K562 (cell line): Measurements from ENCODE around the gene GLYATL1. TPM values are rescaled to one million over a fixed set of nuclear protein-coding genes. Genes with fewer than 3 reads are reported as not detected.

Experiments
- ATAC-seq: fragments of 200-7000 bp; cut with Tn5 transposase; 3 replicates; pipeline ENCODE4 v1.9.1; 2020; ENCODE audit warnings: moderate library complexity
- BruUV-seq: library from RNA; stranded (reverse); fragments of 400-500 nt; replicated peaks from 2 replicates; lab custom pipeline; 2021; lab: Mats Ljungman, UMichigan
- CTCF ChIA-PET: fragments of 300-600 bp; formaldehyde crosslinking; extraction: SDS; loops from one replicate; lab custom pipeline; 2021; ENCODE audit warnings: low intra/inter-chr PET ratio; lab: Yijun Ruan, JAX
- POLR2A ChIA-PET: fragments of 300-600, 350-650 bp; sonication (Branson Sonifier 250); formaldehyde crosslinking; extraction: SDS; loops from one replicate; lab custom pipeline; 2021; ENCODE audit warnings: antibody characterized with exemption, inconsistent platforms; lab: Yijun Ruan, JAX
- DNase-seq, 4 experiments: peaks; one replicate each; pipeline versions ENCODE4 v3.0.0 to v3.0.0-alpha.2; 2011 to 2018; ENCODE audit warnings: low spot score in 3 of 4, mixed read lengths in 3 of 4; ENCODE audit errors: extremely low read depth in 1 of 4
- FAIRE-seq: peaks from 2 replicates; lab custom pipeline; 2011; peaks lifted over from hg19 to GRCh38; lab: Jason Lieb, UNC
- H2AFZ ChIP-seq: 2 replicates; pipeline ENCODE4 v1.6.0; 2011; ENCODE audit warnings: low read depth, low read length, control low read depth, inconsistent platforms
- H3K27ac ChIP-seq: fragments of 200-600 bp; 3 replicates; pipeline ENCODE4 v1.8.0; 2011; ENCODE audit warnings: low read depth, mild to moderate bottlenecking, control low read depth, inconsistent platforms, low read length, moderate library complexity, mixed read lengths; ENCODE audit errors: extremely low read depth
- H3K27me3 ChIP-seq, 2 experiments: fragments of 300-600 bp in 1 of 2; 2 replicates in 1 of 2; 3 replicates in 1 of 2; pipeline versions ENCODE4 v1.6.0 to v1.8.0; 2011; ENCODE audit warnings: inconsistent platforms in 2 of 2, low read length in 2 of 2, mild to moderate bottlenecking in 1 of 2, mixed read lengths in 1 of 2, moderate library complexity in 1 of 2; ENCODE audit not compliant: control insufficient read depth in 2 of 2, insufficient read depth in 2 of 2
- H3K36me3 ChIP-seq: fragments of 300-600 bp; 3 replicates; pipeline ENCODE4 v1.8.0; 2011; ENCODE audit warnings: mild to moderate bottlenecking, low read length, inconsistent platforms; ENCODE audit not compliant: control insufficient read depth, insufficient read depth
- H3K4me1 ChIP-seq, 2 experiments: fragments of 200-600 bp in 1 of 2; replicated peaks in 1 of 2; 2 replicates in 1 of 2; 3 replicates in 1 of 2; pipeline versions ENCODE4 v1.5.1 to v1.8.0; 2011; ENCODE audit warnings: inconsistent platforms in 2 of 2, low read length in 2 of 2, mild to moderate bottlenecking in 1 of 2, mixed read lengths in 1 of 2, moderate library complexity in 1 of 2; ENCODE audit not compliant: control insufficient read depth in 2 of 2, insufficient read depth in 2 of 2
- H3K4me2 ChIP-seq: 2 replicates; pipeline ENCODE4 v1.6.1; 2011; ENCODE audit warnings: low read length, control low read depth, inconsistent platforms, mixed read lengths; ENCODE audit not compliant: insufficient read depth
- H3K4me3 ChIP-seq: fragments of 200-600 bp; sonication (generic), shearing (Covaris generic); 2 replicates; pipeline ENCODE4 v1.5.1; 2016; ENCODE audit warnings: control low read depth, inconsistent platforms
- H3K79me2 ChIP-seq: fragments of 200-600 bp; 3 replicates; pipeline ENCODE4 v1.8.0; 2011; ENCODE audit warnings: low read length, inconsistent platforms; ENCODE audit not compliant: control insufficient read depth, insufficient read depth
- H3K9ac ChIP-seq, 2 experiments: 2 replicates each; pipeline versions ENCODE4 v1.6.0 to v1.6.1; 2011; ENCODE audit warnings: low read depth in 2 of 2, low read length in 2 of 2, control low read depth in 1 of 2, inconsistent platforms in 1 of 2, mild to moderate bottlenecking in 1 of 2, mixed read lengths in 1 of 2; ENCODE audit not compliant: insufficient read depth in 1 of 2
- H3K9me1 ChIP-seq: one replicate; pipeline ENCODE4 v1.6.0; 2011; ENCODE audit warnings: inconsistent platforms, mild to moderate bottlenecking, low read length, moderate library complexity; ENCODE audit not compliant: control insufficient read depth, insufficient read depth
- H3K9me3 ChIP-seq: replicated peaks from 2 replicates; pipeline ENCODE4 v1.5.1; 2011; ENCODE audit warnings: low read depth, low read length, inconsistent platforms; ENCODE audit not compliant: control insufficient read depth, insufficient read depth
- H4K20me1 ChIP-seq: replicated peaks from 2 replicates; pipeline ENCODE4 v1.6.1; 2011; ENCODE audit warnings: low read length, inconsistent platforms, mixed read lengths; ENCODE audit not compliant: control insufficient read depth, insufficient read depth
- BACH1 ChIP-seq: fragments of 200-800 bp; sonication (Bioruptor generic); IDR thresholded peaks from 2 replicates; pipeline ENCODE4 v1.6.1; 2016; ENCODE audit warnings: missing genetic modification characterization, missing compliant biosample characterization
- HNRNPLL ChIP-seq: fragments of 200-400 bp; formaldehyde crosslinking; IDR thresholded peaks from 2 replicates; pipeline ENCODE4 v1.6.1; 2017; ENCODE audit warnings: low read length, low read depth, mild to moderate bottlenecking; ENCODE audit not compliant: poor library complexity, severe bottlenecking
- NR2C1 ChIP-seq, 2 experiments: fragments of 450-650 bp; IDR thresholded peaks; 2 replicates each; pipeline ENCODE4 v1.6.1; 2017; ENCODE audit warnings: mild to moderate bottlenecking in 2 of 2, antibody characterized with exemption in 1 of 2, inconsistent platforms in 1 of 2, missing compliant biosample characterization in 1 of 2, missing genetic modification characterization in 1 of 2
- RAD21 ChIP-seq, 2 experiments: fragments of 250-450 bp in 1 of 2; fragments of 450-650 bp in 1 of 2; sonication (Bioruptor Pico) in 1 of 2; formaldehyde crosslinking in 1 of 2; IDR thresholded peaks in 1 of 2; conservative IDR thresholded peaks in 1 of 2; 2 replicates each; pipeline versions ENCODE4 v1.4.0 to v1.8.0; 2020 to 2022; ENCODE audit warnings: mild to moderate bottlenecking in 2 of 2, moderate library complexity in 1 of 2
- SMC3 ChIP-seq: conservative IDR thresholded peaks from 2 replicates; pipeline ENCODE4 v1.6.1; 2011; ENCODE audit warnings: low read depth, low read length, improper control_type of control experiment; ENCODE audit not compliant: insufficient read depth
- ZNF134 ChIP-seq: fragments of 250-450 bp; sonication (Bioruptor Pico); conservative IDR thresholded peaks from 2 replicates; pipeline ENCODE4 v1.4.0; 2020
- ZNF408 ChIP-seq: fragments of 250-450 bp; sonication (Bioruptor Pico); IDR thresholded peaks from 2 replicates; pipeline ENCODE4 v1.4.0; 2020; ENCODE audit warnings: low read depth, mild to moderate bottlenecking, moderate library complexity
- WGBS: fragments of 100-300 bp; shearing (Covaris generic); methylation state at CpG from one replicate; pipeline ENCODE4 v1.1.6; 2016; ENCODE audit warnings: low coverage, mixed read lengths; ENCODE audit not compliant: insufficient coverage; ENCODE audit errors: missing lambda C conversion rate; 5-methylcytosine and 5-hydroxymethylcytosine counted together
- in situ Hi-C: fragments of 300-500 bp; cut with MboI; formaldehyde crosslinking; loops from 4 replicates; pipeline ENCODE4 v1.15.0; 2018; ENCODE audit warnings: inconsistent platforms, mixed read lengths
- intact Hi-C: fragments of 100-400 bp; cut with micrococcal nuclease; formaldehyde crosslinking; loops from 2 replicates; pipeline ENCODE4 v1.14.2; 2022
- polyA plus RNA-seq, 8 experiments: library from polyadenylated mRNA; depleted of rRNA in 4 of 8; stranded (reverse) in 5 of 8; unstranded in 3 of 8; fragments of >200 nt; fragmentation: Nextera tagmentation in 2 of 8; fragmentation: Illumina TruSeq in 1 of 8; extraction: Ambion mirVana in 2 of 8; extraction: Trizol in 1 of 8; gene quantifications; 2 replicates each; pipeline versions ENCODE4 v1.2.1 to v1.2.3, GENCODE V29; 2011 to 2014; ENCODE audit warnings: inconsistent platforms in 1 of 8, missing spikeins in 1 of 8
- total RNA-seq, 7 experiments: library from RNA; depleted of rRNA in 6 of 7; stranded (reverse); fragments of >200 nt in 6 of 7; fragmentation: Illumina TruSeq in 2 of 7; extraction: Trizol in 2 of 7; gene quantifications; 2 replicates each; pipeline versions ENCODE4 v1.2.1 to v1.2.3, GENCODE V29; 2011 to 2021; ENCODE audit warnings: low replicate concordance in 1 of 7
- TF ChIP-seq, protein P1 (sequence below), 3 experiments: IDR thresholded peaks in 2 of 3; conservative IDR thresholded peaks in 1 of 3; 2 replicates each; pipeline ENCODE4 v1.5.1; 2011 to 2012; ENCODE audit warnings: low read length in 3 of 3, mild to moderate bottlenecking in 3 of 3, control low read depth in 2 of 3, improper control_type of control experiment in 1 of 3, inconsistent platforms in 1 of 3, low read depth in 1 of 3, mixed read lengths in 1 of 3, moderate library complexity in 1 of 3; ENCODE audit not compliant: insufficient read depth in 2 of 3

Gene GLYATL1
- total and polyA plus RNA-seq, 9 of the 15 experiments (the other 6 are each of a cell fraction or from before 2014, with no cell fraction given), result not detected

DNA sequence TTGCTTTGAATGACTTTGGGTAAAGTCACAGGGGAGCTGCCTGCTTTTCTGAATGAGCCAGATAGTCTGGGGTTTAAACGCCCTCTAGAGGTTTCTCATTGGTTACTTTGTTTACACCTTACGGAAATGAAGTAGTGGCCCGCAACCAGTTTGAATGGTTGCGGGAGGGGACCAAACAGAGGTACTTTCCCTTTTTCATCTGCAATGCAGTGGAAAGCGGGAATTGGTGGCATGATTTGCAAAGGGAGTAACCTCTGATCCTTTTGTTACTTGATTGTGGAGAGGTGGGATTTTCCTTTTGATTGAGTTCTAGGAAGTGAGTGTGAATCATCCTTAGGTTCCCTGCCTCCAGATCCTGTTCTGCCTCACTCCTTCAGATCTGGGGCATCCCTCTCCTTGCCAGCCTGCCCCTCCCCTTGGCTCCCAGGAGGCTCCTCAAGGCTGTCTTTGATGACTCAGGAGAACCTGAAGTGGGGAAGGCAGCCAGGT, 15.9 kb upstream of the GLYATL1 start:
- 5% methylated on average over 5 of the region's 5 CpGs for whole genome bisulfite sequencing
- H3K27me3 ChIP-seq, result no peaks in the 10 kb centered on the region
- TF ChIP-seq NR2C1 (IDR thresholded peaks at IDR 0.05) (no peak), NR2C1 (tag; IDR thresholded peaks at IDR 0.05) (no peak), BACH1 (no peak), SMC3 (0 out of 2 replicates have a peak, but pooled peaks have one; percentile 10), HNRNPLL (peak; percentile 80), RAD21 (CRISPR knock-in tag; conservative IDR thresholded peaks at IDR 0.05 in 1 of 2, IDR thresholded peaks at IDR 0.05 in 1 of 2) (peak; percentile 18 to 59; a peak in 2 of 4 replicates), ZNF134 (no peak), ZNF408 (CRISPR knock-in tag) (no peak)
- TF ChIP-seq, protein P1, sequence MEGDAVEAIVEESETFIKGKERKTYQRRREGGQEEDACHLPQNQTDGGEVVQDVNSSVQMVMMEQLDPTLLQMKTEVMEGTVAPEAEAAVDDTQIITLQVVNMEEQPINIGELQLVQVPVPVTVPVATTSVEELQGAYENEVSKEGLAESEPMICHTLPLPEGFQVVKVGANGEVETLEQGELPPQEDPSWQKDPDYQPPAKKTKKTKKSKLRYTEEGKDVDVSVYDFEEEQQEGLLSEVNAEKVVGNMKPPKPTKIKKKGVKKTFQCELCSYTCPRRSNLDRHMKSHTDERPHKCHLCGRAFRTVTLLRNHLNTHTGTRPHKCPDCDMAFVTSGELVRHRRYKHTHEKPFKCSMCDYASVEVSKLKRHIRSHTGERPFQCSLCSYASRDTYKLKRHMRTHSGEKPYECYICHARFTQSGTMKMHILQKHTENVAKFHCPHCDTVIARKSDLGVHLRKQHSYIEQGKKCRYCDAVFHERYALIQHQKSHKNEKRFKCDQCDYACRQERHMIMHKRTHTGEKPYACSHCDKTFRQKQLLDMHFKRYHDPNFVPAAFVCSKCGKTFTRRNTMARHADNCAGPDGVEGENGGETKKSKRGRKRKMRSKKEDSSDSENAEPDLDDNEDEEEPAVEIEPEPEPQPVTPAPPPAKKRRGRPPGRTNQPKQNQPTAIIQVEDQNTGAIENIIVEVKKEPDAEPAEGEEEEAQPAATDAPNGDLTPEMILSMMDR (IDR thresholded peaks at IDR 0.05 in 2 of 3, conservative IDR thresholded peaks at IDR 0.05 in 1 of 3; ENCODE audit: insufficient read depth in 2 of 3, low read depth in 1 of 3, low read length in 3 of 3), result peak; percentile 10 to 53 (median 51); a peak in 4 of 6 replicates
- FAIRE-seq (no peak), DNase-seq (peak; percentile 15 to 41 (median 28)), ATAC-seq (peak; percentile 88)
- no peak overlapping the region for H3K4me3 ChIP-seq
- H3K27ac ChIP-seq, result no peak overlapping the region
- in situ Hi-C loops, result no loop called here
- no peaks in the 10 kb centered on the region for H4K20me1 ChIP-seq
- no peak overlapping the region for H3K9ac ChIP-seq
- CTCF ChIA-PET, result no interaction called here
- H3K4me2 ChIP-seq, result no peak overlapping the region; the same call in 1 of the 2 replicates
- no TSS peak for BruUV-seq
- H3K36me3 ChIP-seq, result no peaks in the 10 kb centered on the region
- 0 out of 2 replicates have a peak overlapping the region, but pooled peaks have one; percentile 44 for H2AFZ ChIP-seq
- H3K9me1 ChIP-seq, result no peaks in the 10 kb centered on the region
- no peaks in the 10 kb centered on the region for H3K79me2 ChIP-seq
- H3K4me1 ChIP-seq, result no peaks in the 10 kb centered on the region
- POLR2A ChIA-PET, result interaction anchor here (0.6 kb wide), 1 partner anchor 14 kb away, joined by 3 read pairs; no protein-coding TSS in a partner anchor
- no peaks in the 10 kb centered on the region for H3K9me3 ChIP-seq
- intact Hi-C loops, result no loop called here
